Upper lobe of left lung (tissue), 4 donors: ENCODE data around the gene KIF22.

Experiments used
- EP300 ChIP-seq, 4 donors: sonication (generic); formaldehyde crosslinking; IDR thresholded peaks; one replicate each; pipeline ENCODE4 v1.5.1; 2017; ENCODE audit warnings: antibody characterized with exemption in 4 of 4, control low read depth in 2 of 4
- TF ChIP-seq, protein P1 (sequence below), 6 experiments: fragments of 450-650 bp in 4 of 6; fragments of 200-600 bp in 2 of 6; sonication (generic) in 2 of 6; IDR thresholded peaks; one replicate each; pipeline ENCODE4 v1.5.1; 2016 to 2019; ENCODE audit warnings: antibody characterized with exemption in 6 of 6

- TF ChIP-seq, protein P1, sequence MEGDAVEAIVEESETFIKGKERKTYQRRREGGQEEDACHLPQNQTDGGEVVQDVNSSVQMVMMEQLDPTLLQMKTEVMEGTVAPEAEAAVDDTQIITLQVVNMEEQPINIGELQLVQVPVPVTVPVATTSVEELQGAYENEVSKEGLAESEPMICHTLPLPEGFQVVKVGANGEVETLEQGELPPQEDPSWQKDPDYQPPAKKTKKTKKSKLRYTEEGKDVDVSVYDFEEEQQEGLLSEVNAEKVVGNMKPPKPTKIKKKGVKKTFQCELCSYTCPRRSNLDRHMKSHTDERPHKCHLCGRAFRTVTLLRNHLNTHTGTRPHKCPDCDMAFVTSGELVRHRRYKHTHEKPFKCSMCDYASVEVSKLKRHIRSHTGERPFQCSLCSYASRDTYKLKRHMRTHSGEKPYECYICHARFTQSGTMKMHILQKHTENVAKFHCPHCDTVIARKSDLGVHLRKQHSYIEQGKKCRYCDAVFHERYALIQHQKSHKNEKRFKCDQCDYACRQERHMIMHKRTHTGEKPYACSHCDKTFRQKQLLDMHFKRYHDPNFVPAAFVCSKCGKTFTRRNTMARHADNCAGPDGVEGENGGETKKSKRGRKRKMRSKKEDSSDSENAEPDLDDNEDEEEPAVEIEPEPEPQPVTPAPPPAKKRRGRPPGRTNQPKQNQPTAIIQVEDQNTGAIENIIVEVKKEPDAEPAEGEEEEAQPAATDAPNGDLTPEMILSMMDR (IDR thresholded peaks at IDR 0.05) = no peak
- no peak for TF ChIP-seq EP300 (IDR thresholded peaks at IDR 0.05)
Measured at GRCh38 chr16:29784157-29784556, 6.4 kb upstream of the KIF22 start.
